WTC11 (cell line): Measurements from ENCODE around the gene FGF12.

Source experiments
- CREM ChIP-seq: sonication (generic); formaldehyde crosslinking; IDR thresholded peaks from 2 replicates; pipeline ENCODE4 v1.8.1; 2022; ENCODE audit warnings: mild to moderate bottlenecking, missing genetic modification reagents, moderate library complexity
- FOXJ3 ChIP-seq: sonication (generic); formaldehyde crosslinking; IDR thresholded peaks from 2 replicates; pipeline ENCODE4 v1.9.0; 2021; ENCODE audit warnings: missing genetic modification reagents, mild to moderate bottlenecking, borderline replicate concordance
- NR1H2 ChIP-seq: sonication (generic); formaldehyde crosslinking; IDR thresholded peaks from 2 replicates; pipeline ENCODE4 v1.9.0; 2021; ENCODE audit warnings: mild to moderate bottlenecking, moderate library complexity, missing genetic modification reagents
- NR2C2 ChIP-seq: sonication (generic); formaldehyde crosslinking; IDR thresholded peaks from 2 replicates; pipeline ENCODE4 v1.8.0; 2022; ENCODE audit warnings: mild to moderate bottlenecking, missing genetic modification reagents
- TF ChIP-seq, protein P1 (sequence below): fragments of 200-600 bp; IDR thresholded peaks from 2 replicates; pipeline ENCODE4 v1.8.0; 2022; ENCODE audit warnings: antibody characterized with exemption
- TF ChIP-seq, protein P2 (sequence below): sonication (generic); formaldehyde crosslinking; IDR thresholded peaks from 2 replicates; pipeline ENCODE4 v1.8.0; 2022; ENCODE audit warnings: mild to moderate bottlenecking, missing genetic modification reagents
- TF ChIP-seq, protein P3 (sequence below): sonication (generic); formaldehyde crosslinking; IDR thresholded peaks from 2 replicates; pipeline ENCODE4 v1.8.1; 2022; ENCODE audit warnings: missing genetic modification reagents, borderline replicate concordance
- TF ChIP-seq, protein P4 (sequence below): sonication (generic); formaldehyde crosslinking; IDR thresholded peaks from 2 replicates; pipeline ENCODE4 v1.8.1; 2023; ENCODE audit warnings: mild to moderate bottlenecking, missing genetic modification reagents
- TF ChIP-seq, protein P5 (sequence below): sonication (generic); formaldehyde crosslinking; IDR thresholded peaks from 2 replicates; pipeline ENCODE4 v1.8.0; 2022; ENCODE audit warnings: mild to moderate bottlenecking, missing genetic modification reagents

DNA sequence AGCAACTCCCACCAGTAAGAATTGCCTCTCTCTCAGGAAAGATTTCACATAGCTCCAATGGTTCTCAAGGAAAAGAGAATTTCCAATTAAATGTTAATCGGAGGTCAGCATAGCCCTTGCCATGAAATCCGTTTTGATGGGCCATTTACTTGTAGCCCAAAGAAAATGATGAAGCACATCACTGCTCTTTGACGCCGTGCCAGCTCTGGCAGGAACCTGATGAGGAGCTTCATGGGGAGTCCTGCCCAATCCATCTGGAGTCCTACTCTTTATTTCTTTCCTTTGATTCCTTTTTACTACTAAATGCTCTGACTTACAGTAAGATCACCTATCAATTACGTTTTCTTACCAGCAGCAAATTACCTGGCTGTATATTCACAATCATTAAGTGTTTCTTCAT lies 84.7 kb downstream of the FGF12 start:
- TF ChIP-seq, protein P1, sequence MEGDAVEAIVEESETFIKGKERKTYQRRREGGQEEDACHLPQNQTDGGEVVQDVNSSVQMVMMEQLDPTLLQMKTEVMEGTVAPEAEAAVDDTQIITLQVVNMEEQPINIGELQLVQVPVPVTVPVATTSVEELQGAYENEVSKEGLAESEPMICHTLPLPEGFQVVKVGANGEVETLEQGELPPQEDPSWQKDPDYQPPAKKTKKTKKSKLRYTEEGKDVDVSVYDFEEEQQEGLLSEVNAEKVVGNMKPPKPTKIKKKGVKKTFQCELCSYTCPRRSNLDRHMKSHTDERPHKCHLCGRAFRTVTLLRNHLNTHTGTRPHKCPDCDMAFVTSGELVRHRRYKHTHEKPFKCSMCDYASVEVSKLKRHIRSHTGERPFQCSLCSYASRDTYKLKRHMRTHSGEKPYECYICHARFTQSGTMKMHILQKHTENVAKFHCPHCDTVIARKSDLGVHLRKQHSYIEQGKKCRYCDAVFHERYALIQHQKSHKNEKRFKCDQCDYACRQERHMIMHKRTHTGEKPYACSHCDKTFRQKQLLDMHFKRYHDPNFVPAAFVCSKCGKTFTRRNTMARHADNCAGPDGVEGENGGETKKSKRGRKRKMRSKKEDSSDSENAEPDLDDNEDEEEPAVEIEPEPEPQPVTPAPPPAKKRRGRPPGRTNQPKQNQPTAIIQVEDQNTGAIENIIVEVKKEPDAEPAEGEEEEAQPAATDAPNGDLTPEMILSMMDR, result no peak
- TF ChIP-seq FOXJ3 (no peak), NR2C2 (CRISPR knock-in tag) (no peak), NR1H2 (CRISPR knock-in tag) (no peak), CREM (CRISPR knock-in tag) (no peak)
- TF ChIP-seq, protein P2, sequence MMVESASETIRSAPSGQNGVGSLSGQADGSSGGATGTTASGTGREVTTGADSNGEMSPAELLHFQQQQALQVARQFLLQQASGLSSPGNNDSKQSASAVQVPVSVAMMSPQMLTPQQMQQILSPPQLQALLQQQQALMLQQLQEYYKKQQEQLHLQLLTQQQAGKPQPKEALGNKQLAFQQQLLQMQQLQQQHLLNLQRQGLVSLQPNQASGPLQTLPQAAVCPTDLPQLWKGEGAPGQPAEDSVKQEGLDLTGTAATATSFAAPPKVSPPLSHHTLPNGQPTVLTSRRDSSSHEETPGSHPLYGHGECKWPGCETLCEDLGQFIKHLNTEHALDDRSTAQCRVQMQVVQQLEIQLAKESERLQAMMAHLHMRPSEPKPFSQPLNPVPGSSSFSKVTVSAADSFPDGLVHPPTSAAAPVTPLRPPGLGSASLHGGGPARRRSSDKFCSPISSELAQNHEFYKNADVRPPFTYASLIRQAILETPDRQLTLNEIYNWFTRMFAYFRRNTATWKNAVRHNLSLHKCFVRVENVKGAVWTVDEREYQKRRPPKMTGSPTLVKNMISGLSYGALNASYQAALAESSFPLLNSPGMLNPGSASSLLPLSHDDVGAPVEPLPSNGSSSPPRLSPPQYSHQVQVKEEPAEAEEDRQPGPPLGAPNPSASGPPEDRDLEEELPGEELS, result no peak
- TF ChIP-seq, protein P3, sequence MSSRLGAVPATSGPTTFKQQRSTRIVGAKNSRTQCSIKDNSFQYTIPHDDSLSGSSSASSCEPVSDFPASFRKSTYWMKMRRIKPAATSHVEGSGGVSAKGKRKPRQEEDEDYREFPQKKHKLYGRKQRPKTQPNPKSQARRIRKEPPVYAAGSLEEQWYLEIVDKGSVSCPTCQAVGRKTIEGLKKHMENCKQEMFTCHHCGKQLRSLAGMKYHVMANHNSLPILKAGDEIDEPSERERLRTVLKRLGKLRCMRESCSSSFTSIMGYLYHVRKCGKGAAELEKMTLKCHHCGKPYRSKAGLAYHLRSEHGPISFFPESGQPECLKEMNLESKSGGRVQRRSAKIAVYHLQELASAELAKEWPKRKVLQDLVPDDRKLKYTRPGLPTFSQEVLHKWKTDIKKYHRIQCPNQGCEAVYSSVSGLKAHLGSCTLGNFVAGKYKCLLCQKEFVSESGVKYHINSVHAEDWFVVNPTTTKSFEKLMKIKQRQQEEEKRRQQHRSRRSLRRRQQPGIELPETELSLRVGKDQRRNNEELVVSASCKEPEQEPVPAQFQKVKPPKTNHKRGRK (CRISPR knock-in tag), result no peak
- TF ChIP-seq, protein P4, sequence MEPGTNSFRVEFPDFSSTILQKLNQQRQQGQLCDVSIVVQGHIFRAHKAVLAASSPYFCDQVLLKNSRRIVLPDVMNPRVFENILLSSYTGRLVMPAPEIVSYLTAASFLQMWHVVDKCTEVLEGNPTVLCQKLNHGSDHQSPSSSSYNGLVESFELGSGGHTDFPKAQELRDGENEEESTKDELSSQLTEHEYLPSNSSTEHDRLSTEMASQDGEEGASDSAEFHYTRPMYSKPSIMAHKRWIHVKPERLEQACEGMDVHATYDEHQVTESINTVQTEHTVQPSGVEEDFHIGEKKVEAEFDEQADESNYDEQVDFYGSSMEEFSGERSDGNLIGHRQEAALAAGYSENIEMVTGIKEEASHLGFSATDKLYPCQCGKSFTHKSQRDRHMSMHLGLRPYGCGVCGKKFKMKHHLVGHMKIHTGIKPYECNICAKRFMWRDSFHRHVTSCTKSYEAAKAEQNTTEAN (CRISPR knock-in tag), result no peak
- TF ChIP-seq, protein P5, sequence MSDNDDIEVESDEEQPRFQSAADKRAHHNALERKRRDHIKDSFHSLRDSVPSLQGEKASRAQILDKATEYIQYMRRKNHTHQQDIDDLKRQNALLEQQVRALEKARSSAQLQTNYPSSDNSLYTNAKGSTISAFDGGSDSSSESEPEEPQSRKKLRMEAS (CRISPR knock-in tag), result no peak
